ENCODE data around the gene SEMA4B. TPM values are rescaled to one million over a fixed set of nuclear protein-coding genes. Genes with fewer than 3 reads are reported as not detected.
A peak's percentile ranks its signal among the peaks of the same experiment; 100 is the strongest.

Gene SEMA4B
- total RNA-seq, 1 experiment from 2014 or later = 50.2 TPM

GRCh38 chr15:90151989-90152645 is 49.0 kb upstream of the SEMA4B start:
- Mint-ChIP-seq H3K4me1 (peaks cover 42% of the 10 kb centered on the region), H3K27ac (peak overlapping the region; percentile 97), H3K4me3 (peak overlapping the region; percentile 10), H3K36me3 (no peaks in the 10 kb centered on the region), H3K9me3 (no peaks in the 10 kb centered on the region), H3K27me3 (ENCODE audit: low read depth) (peaks cover 13% of the 10 kb centered on the region)
- DNase-seq (ENCODE audit: low spot score) (peak; percentile 70), ATAC-seq (peak; percentile 94)
- CTCF ChIA-PET = interaction anchor here (0.6 to 5.1 kb wide), 19 partner anchors 10 to 391 kb away, joined by 3 to 47 read pairs (median 4); partner anchors contain the start of genes CIB1, GDPGP1 and IDH2
- POLR2A ChIA-PET = interaction anchor here (0.6 to 1.7 kb wide), 6 partner anchors 45 to 1520 kb away, joined by 3 to 12 read pairs (median 4); partner anchors contain the start of genes IDH2 and SEMA4B
- TF ChIP-seq RORB (CRISPR knock-in tag; IDR thresholded peaks at IDR 0.05) (no peak), MLX (CRISPR knock-in tag; IDR thresholded peaks at IDR 0.05) (no peak), NFATC4 (CRISPR knock-in tag; IDR thresholded peaks at IDR 0.05) (no peak), ZNF317 (CRISPR knock-in tag; IDR thresholded peaks at IDR 0.05; ENCODE audit: borderline replicate concordance, low read depth) (peak; percentile 85), AR (CRISPR knock-in tag; IDR thresholded peaks at IDR 0.05) (no peak), FOXK1 (CRISPR knock-in tag; IDR thresholded peaks at IDR 0.05) (peak; percentile 63), SP1 (CRISPR knock-in tag; conservative IDR thresholded peaks at IDR 0.05) (peak; percentile 30; the same call in 1 of the 2 replicates), JAZF1 (CRISPR knock-in tag; IDR thresholded peaks at IDR 0.05) (no peak), ZNF121 (CRISPR knock-in tag; IDR thresholded peaks at IDR 0.05) (no peak), E2F5 (CRISPR knock-in tag; IDR thresholded peaks at IDR 0.05) (no peak), PRDM15 (CRISPR knock-in tag; IDR thresholded peaks at IDR 0.05) (no peak), FOXP4 (CRISPR knock-in tag; IDR thresholded peaks at IDR 0.05) (peak; percentile 72; the same call in 1 of the 2 replicates), ATF1 (CRISPR knock-in tag; IDR thresholded peaks at IDR 0.05) (no peak), ZSCAN18 (CRISPR knock-in tag; IDR thresholded peaks at IDR 0.05) (no peak), USF2 (CRISPR knock-in tag; IDR thresholded peaks at IDR 0.05) (no peak), NR3C1 (CRISPR knock-in tag; conservative IDR thresholded peaks at IDR 0.05; ENCODE audit: low read depth) (no peak), SOX15 (CRISPR knock-in tag; IDR thresholded peaks at IDR 0.05) (no peak), ZBTB43 (CRISPR knock-in tag; IDR thresholded peaks at IDR 0.05) (peak; percentile 51; the same call in 1 of the 2 replicates), E2F4 (CRISPR knock-in tag; IDR thresholded peaks at IDR 0.05; ENCODE audit: borderline replicate concordance, low read depth) (no peak)

All from WTC11 (cell line).